GM21526 (cell line): Measurements from ENCODE around the gene RASSF8.

Experiments
- ATAC-seq: cut with Tn5 transposase; IDR thresholded peaks from one replicate; pipeline ENCODE4 v1.9.1; 2021; ENCODE audit warnings: moderate library complexity; ENCODE audit not compliant: unreplicated experiment, low FRiP score

The RASSF8 gene

GRCh38 chr12:26122681-26123481, 164.4 kb downstream of the RASSF8 start:
- ATAC-seq: peak; percentile 15

GRCh38 chr12:26123482-26123980, 165.0 kb downstream of the RASSF8 start:
- no peak for ATAC-seq

GRCh38 chr12:26124446-26125399, 166.2 kb downstream of the RASSF8 start, which contains the start of gene BHLHE41:
TSS of gene BHLHE41 (minus strand) at chr12:26125037. CDS start at chr12:26124779, 258 bp downstream.
- no peak for ATAC-seq

GRCh38 chr12:26125400-26126339, 167.2 kb downstream of the RASSF8 start:
- ATAC-seq: peak; percentile 10

- peak; percentile 48 for ATAC-seq
These were observed 168.1 kb downstream of the RASSF8 start for GRCh38 chr12:26126340-26127284.

GRCh38 chr12:26127404-26127803, 168.9 kb downstream of the RASSF8 start:
- ATAC-seq: no peak

- no peak for ATAC-seq
These were observed 169.7 kb downstream of the RASSF8 start for GRCh38 chr12:26128168-26128567.
